ENCODE measurements around the gene OPCML. TPM values are rescaled to one million over a fixed set of nuclear protein-coding genes. Genes with fewer than 3 reads are reported as not detected.

The OPCML gene
- total RNA-seq, 1 experiment from 2014 or later, result not detected

DNA sequence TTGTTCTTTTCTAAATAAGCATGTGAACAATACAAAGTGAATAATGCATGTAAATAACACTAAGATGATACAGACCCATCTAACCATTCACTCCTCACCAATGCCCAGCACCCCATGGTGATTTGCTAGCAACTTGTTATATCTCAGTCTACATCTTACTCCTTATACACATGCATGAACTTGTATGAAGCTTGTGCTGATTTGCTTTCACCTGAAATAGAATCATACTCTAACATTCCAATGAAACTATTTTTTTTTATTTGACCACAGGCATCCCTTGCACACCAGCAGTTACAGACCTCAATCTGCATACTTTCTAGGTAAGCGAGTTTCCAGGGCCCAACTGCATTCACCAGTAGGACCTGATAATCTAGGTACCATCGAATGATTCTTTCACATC, 873.6 kb downstream of the OPCML start:
- DNase-seq, result no peak
- H3K27ac Mint-ChIP-seq (ENCODE audit: unreplicated experiment), result no peak overlapping the region
- H3K27me3 Mint-ChIP-seq (ENCODE audit: insufficient read depth, unreplicated experiment), result peaks cover 3% of the 10 kb centered on the region
- H3K36me3 Mint-ChIP-seq (ENCODE audit: insufficient read depth, unreplicated experiment), result no peaks in the 10 kb centered on the region
- H3K4me3 ChIP-seq (ENCODE audit: low read depth, low read length), result no peak overlapping the region
- H3K9me3 Mint-ChIP-seq (ENCODE audit: unreplicated experiment), result no peaks in the 10 kb centered on the region
- no peaks in the 10 kb centered on the region for H3K36me3 ChIP-seq (ENCODE audit: control insufficient read depth, insufficient read depth, low read length)
- intact Hi-C loops (cut with micrococcal nuclease; ENCODE audit: unreplicated experiment), result no loop called here
- TF ChIP-seq, protein P1, sequence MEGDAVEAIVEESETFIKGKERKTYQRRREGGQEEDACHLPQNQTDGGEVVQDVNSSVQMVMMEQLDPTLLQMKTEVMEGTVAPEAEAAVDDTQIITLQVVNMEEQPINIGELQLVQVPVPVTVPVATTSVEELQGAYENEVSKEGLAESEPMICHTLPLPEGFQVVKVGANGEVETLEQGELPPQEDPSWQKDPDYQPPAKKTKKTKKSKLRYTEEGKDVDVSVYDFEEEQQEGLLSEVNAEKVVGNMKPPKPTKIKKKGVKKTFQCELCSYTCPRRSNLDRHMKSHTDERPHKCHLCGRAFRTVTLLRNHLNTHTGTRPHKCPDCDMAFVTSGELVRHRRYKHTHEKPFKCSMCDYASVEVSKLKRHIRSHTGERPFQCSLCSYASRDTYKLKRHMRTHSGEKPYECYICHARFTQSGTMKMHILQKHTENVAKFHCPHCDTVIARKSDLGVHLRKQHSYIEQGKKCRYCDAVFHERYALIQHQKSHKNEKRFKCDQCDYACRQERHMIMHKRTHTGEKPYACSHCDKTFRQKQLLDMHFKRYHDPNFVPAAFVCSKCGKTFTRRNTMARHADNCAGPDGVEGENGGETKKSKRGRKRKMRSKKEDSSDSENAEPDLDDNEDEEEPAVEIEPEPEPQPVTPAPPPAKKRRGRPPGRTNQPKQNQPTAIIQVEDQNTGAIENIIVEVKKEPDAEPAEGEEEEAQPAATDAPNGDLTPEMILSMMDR (IDR thresholded peaks at IDR 0.05; ENCODE audit: insufficient read depth in 1 of 2, low read depth in 1 of 2, low read length in 1 of 2, severe bottlenecking in 1 of 2, unreplicated experiment in 1 of 2), result no peak
- no peaks in the 10 kb centered on the region for H3K9me3 ChIP-seq
- no TSS peak for BruUV-seq (replicated peaks)
- no peaks in the 10 kb centered on the region for H3K27me3 ChIP-seq (replicated peaks; ENCODE audit: control insufficient read depth, insufficient read depth, low read length)
- H3K4me1 ChIP-seq, result no peaks in the 10 kb centered on the region
- ChIA-PET CTCF (no interaction called here), POLR2A (no interaction called here)
- no peaks in the 10 kb centered on the region for H3K4me1 Mint-ChIP-seq (ENCODE audit: low read depth, unreplicated experiment)
- H3K4me3 Mint-ChIP-seq (ENCODE audit: unreplicated experiment), result no peak overlapping the region

DNA sequence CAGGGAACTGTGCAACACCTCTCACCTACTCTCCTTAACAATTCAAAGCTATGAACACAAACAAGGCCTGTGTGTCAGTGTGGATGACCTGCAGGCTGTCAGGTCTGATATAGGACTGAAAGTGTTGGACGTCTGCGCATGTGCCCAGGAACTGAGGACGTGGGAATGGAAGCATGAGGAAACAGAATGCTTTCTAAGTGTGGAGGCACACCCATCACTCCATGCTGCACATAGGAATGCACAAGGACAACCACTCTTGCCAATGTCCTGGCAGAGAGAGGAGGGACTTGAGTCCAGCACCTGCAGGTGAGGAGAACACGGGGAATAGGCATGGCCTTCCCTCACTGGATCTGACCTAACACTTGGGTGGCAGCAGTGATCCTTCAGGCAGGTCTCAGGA, 874.3 kb downstream of the OPCML start:
- no peaks in the 10 kb centered on the region for H3K9me3 Mint-ChIP-seq (ENCODE audit: unreplicated experiment)
- ChIA-PET CTCF (no interaction called here), POLR2A (no interaction called here)
- no peaks in the 10 kb centered on the region for H3K27me3 ChIP-seq (replicated peaks; ENCODE audit: control insufficient read depth, insufficient read depth, low read length)
- H3K4me3 Mint-ChIP-seq (ENCODE audit: unreplicated experiment), result no peak overlapping the region
- H3K27ac Mint-ChIP-seq (ENCODE audit: unreplicated experiment), result no peak overlapping the region
- no peak for DNase-seq
- H3K4me1 ChIP-seq, result no peaks in the 10 kb centered on the region
- no TSS peak for BruUV-seq (replicated peaks)
- no peaks in the 10 kb centered on the region for H3K4me1 Mint-ChIP-seq (ENCODE audit: low read depth, unreplicated experiment)
- intact Hi-C loops (cut with micrococcal nuclease; ENCODE audit: unreplicated experiment), result no loop called here
- H3K36me3 ChIP-seq (ENCODE audit: control insufficient read depth, insufficient read depth, low read length), result no peaks in the 10 kb centered on the region
- no peak overlapping the region for H3K4me3 ChIP-seq (ENCODE audit: low read depth, low read length)
- peaks cover 3% of the 10 kb centered on the region for H3K27me3 Mint-ChIP-seq (ENCODE audit: insufficient read depth, unreplicated experiment)
- TF ChIP-seq, protein P1 (IDR thresholded peaks at IDR 0.05; ENCODE audit: insufficient read depth in 1 of 2, low read depth in 1 of 2, low read length in 1 of 2, severe bottlenecking in 1 of 2, unreplicated experiment in 1 of 2), result no peak
- no peaks in the 10 kb centered on the region for H3K9me3 ChIP-seq
- no peaks in the 10 kb centered on the region for H3K36me3 Mint-ChIP-seq (ENCODE audit: insufficient read depth, unreplicated experiment)

DNA sequence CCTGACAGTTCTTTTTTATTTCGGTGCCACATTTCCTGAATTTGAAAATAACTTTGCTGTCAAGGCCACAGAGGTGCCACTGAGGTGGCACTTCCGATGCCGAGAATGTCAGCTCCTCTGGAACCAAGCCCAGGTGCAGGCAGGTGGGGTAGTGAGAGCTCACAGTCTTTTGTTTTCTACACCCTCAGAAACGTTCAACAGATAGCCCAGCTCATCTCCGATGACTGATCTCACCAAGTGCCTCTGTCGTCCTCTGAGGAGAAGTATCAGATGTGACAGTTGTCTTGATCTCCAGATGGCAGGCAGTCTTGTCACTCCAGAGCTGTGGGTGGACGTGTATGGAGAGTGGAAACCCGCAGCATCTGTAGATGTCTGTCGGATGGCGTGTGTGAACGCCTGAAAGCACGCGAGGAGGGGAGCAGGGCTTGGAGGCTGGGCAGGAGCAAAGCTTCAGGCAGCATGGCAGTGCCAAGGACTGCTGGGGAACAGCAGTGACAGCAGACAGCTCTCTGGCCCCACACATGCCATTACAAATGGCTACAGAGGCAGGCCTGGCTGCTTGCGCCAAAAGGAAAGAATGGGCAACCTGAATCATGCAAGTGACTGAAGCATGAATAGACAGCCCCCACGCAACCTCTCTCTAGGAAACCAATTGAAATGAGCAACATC, 877.0 kb downstream of the OPCML start:
- Mint-ChIP-seq H3K27ac (ENCODE audit: unreplicated experiment) (no peak overlapping the region), H3K4me1 (ENCODE audit: low read depth, unreplicated experiment) (no peaks in the 10 kb centered on the region), H3K4me3 (ENCODE audit: unreplicated experiment) (no peak overlapping the region), H3K9me3 (ENCODE audit: unreplicated experiment) (no peaks in the 10 kb centered on the region), H3K36me3 (ENCODE audit: insufficient read depth, unreplicated experiment) (no peaks in the 10 kb centered on the region), H3K27me3 (ENCODE audit: insufficient read depth, unreplicated experiment) (peaks cover 3% of the 10 kb centered on the region)
- intact Hi-C loops (cut with micrococcal nuclease; ENCODE audit: unreplicated experiment), result no loop called here
- Histone ChIP-seq H3K4me3 (ENCODE audit: low read depth, low read length) (no peak overlapping the region), H3K27me3 (replicated peaks; ENCODE audit: control insufficient read depth, insufficient read depth, low read length) (no peaks in the 10 kb centered on the region), H3K36me3 (ENCODE audit: control insufficient read depth, insufficient read depth, low read length) (no peaks in the 10 kb centered on the region), H3K4me1 (no peaks in the 10 kb centered on the region), H3K9me3 (no peaks in the 10 kb centered on the region)
- TF ChIP-seq, protein P1 (IDR thresholded peaks at IDR 0.05; ENCODE audit: insufficient read depth in 1 of 2, low read depth in 1 of 2, low read length in 1 of 2, severe bottlenecking in 1 of 2, unreplicated experiment in 1 of 2), result no peak
- ChIA-PET CTCF (interaction anchor here (0.6 kb wide), 1 partner anchor 20 kb away, joined by 3 read pairs; no protein-coding TSS in a partner anchor), POLR2A (no interaction called here)
- no TSS peak for BruUV-seq (replicated peaks)
- DNase-seq, result no peak
